ENCODE data around the gene DNAI1. TPM values are rescaled to one million over a fixed set of nuclear protein-coding genes. Genes with fewer than 3 reads are reported as not detected.

DNAI1 gene
- total RNA-seq, 1 donor from 2014 or later: 0.20 TPM

GRCh38 chr9:34546102-34546833 lies 87.7 kb downstream of the DNAI1 start:
- DNase-seq: no peak

GRCh38 chr9:34546834-34547827 lies 88.5 kb downstream of the DNAI1 start:
- DNase-seq: peak; percentile 35

- peak; percentile 39 for DNase-seq
Measured at GRCh38 chr9:34547960-34548611, 89.5 kb downstream of the DNAI1 start.

GRCh38 chr9:34549407-34549732 lies 90.8 kb downstream of the DNAI1 start:
- no peak for DNase-seq

GRCh38 chr9:34550016-34550680 lies 91.5 kb downstream of the DNAI1 start:
- DNase-seq: no peak

GRCh38 chr9:34550681-34551270 lies 92.2 kb downstream of the DNAI1 start:
- no peak for DNase-seq

GRCh38 chr9:34551751-34552605 lies 93.4 kb downstream of the DNAI1 start:
- no peak for DNase-seq

- DNase-seq: no peak
Measured at GRCh38 chr9:34552606-34552981, 94.0 kb downstream of the DNAI1 start.

- no peak for DNase-seq
Measured at GRCh38 chr9:34552986-34553385, 94.4 kb downstream of the DNAI1 start.

GRCh38 chr9:34553511-34554021 lies 95.0 kb downstream of the DNAI1 start:
- no peak for DNase-seq

GRCh38 chr9:34554211-34555001 lies 95.8 kb downstream of the DNAI1 start:
- no peak for DNase-seq

- DNase-seq: no peak
Measured at GRCh38 chr9:34555002-34555348, 96.4 kb downstream of the DNAI1 start.

- no peak for DNase-seq
Measured at GRCh38 chr9:34555500-34555899, 96.9 kb downstream of the DNAI1 start.

- no peak for DNase-seq
Measured at GRCh38 chr9:34555936-34556525, 97.4 kb downstream of the DNAI1 start.

- no peak for DNase-seq
Measured at GRCh38 chr9:34556949-34557348, 98.3 kb downstream of the DNAI1 start.

GRCh38 chr9:34557426-34558321 lies 99.1 kb downstream of the DNAI1 start:
- no peak for DNase-seq

GRCh38 chr9:34558364-34558763 lies 99.8 kb downstream of the DNAI1 start:
- DNase-seq: no peak

- DNase-seq: no peak
Measured at GRCh38 chr9:34558919-34559623, 100.5 kb downstream of the DNAI1 start.

Data from skin of body (tissue), 2 donors.